Stimulated activated CD8-positive, alpha-beta memory T cell treated with anti-CD3 and anti-CD28 coated beads, Interleukin-7, amount 100 ng/mL, for 48 hours (primary cell): ENCODE data around the gene OAS2.
A peak's percentile ranks its signal among the peaks of the same experiment; 100 is the strongest.
"Not testable (repeated sequence)": the region's sequence is repeated elsewhere in the genome, so short reads cannot be mapped to it uniquely, and the experiment has no call there.

ENCODE experiments used
- DNase-seq, 2 donors: peaks; one replicate each; pipeline ENCODE4 v3.0.0-alpha.2; 2020; ENCODE audit warnings: low read depth in 1 of 2; ENCODE audit errors: extremely low read depth in 1 of 2

Gene OAS2

DNA sequence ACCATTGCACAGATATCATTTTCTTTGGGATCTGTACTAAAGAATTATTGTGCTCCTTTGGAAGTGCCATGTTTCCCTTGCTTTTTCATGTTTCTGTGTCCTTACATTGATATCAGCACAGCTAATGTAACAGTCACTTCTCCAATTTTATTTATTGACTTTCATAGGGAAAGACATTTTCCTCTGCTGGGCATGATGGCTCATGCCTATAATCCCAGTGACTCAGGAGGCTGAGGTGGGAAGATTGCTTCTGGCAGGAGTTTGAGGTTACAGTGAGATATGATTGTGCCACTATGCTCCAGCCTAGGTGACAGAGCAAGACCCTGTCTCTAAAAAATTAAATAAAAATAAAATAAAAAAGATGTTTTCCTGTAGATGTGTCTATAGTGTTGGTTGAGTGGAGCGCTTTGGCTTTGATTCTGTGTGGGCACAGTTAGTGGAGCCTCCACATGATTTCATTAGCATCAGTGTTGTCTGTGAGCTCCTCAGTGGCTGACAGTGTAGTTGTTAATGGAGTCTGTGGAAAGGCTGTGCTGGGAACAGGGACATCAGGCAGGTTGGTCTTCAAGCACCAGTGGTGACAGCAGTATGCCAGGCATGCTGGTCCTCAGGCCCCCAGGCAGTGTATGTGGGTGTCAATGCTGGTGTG is 7.4 kb downstream of the OAS2 start:
- DNase-seq, result no peak

DNA sequence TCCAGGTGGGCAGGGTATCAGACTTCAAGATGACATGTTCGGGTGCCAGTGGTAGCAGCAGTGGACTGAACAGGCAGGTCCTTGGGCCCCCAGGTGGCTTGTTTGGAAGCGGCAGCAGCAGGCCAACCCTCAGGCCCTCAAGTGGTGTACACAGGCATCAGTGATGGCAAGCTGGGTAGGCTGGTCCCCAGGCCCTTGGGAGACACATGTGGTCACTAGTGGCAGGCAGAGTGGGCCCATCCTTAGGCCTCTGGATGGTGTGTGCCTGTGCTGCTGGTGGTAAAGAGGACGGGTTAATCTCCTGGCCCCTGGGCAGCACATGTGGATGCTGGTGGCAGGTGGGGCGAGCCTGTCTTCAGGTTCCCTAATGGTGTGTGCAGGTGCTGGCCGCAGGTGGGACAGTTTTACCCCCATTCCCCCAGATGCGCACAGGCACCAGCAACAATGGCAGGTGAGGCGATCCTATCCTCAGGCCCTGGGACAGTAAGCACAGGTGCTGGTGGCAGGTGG is 8.0 kb downstream of the OAS2 start:
- no peak for DNase-seq

DNA sequence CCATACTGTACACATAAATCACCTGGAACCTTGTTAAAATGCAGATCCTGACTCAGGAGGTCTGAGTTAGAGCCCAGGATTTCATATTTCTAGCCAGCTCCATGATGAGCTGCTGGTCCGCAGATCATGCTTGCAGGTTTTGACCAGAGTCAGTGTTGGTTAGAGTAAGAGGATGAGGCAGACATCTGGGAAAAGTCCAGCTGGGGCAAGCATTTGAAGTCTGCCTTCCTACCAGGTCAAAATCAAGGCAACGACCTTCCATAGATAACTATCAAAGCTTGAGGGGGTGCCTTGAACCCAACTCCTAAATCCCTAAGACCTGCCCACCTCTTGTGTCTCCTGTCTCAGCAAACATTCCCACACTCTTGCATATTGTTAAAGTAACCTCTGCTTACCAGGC is 9.2 kb downstream of the OAS2 start:
- DNase-seq, result no peak

DNA sequence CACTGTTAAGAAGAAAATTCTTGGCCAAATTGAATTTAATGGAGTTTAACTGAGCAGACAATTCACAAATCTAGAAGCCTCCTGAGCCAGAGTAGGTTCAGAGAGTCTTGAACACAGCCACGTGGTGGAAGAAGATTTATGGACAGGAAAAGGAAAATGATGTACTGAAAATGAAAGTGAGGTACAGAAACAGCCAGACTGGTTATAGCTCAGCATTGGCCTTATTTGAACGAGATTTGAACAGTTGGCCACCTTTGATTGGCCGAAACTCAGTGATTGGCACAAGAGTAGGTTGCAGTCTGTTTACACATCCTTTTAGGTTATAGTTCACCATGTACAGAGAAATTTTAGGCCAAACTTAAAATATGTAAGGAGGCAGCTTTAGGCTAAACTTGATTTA is 9.9 kb downstream of the OAS2 start:
- no peak for DNase-seq

DNA sequence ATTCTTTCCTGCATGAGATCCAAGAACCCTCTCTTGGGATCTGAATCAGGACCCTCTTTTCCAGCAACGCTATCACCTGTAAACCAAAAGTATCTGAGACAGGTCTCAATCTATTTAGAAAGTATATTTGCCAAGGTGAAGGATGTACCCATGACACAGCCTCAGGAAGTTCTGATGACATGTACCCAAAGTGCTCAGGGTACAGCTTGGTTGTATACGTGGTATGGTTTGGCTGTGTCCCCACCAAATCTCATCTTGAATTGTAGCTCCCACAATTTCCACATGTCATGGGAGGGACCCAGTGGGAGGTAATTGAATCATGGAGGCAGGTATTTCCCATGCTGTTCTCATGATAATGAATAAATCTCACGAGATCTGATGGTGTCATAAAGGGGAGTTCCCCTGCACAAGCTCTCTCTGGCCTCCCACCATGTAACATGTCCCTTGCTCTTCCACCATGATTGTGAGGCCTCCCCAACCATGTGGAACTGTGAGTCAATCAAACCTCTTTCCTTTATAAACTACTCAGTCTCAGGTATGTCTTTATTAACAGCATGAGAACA is 10.6 kb downstream of the OAS2 start:
- not testable (repeated sequence) for DNase-seq

DNA sequence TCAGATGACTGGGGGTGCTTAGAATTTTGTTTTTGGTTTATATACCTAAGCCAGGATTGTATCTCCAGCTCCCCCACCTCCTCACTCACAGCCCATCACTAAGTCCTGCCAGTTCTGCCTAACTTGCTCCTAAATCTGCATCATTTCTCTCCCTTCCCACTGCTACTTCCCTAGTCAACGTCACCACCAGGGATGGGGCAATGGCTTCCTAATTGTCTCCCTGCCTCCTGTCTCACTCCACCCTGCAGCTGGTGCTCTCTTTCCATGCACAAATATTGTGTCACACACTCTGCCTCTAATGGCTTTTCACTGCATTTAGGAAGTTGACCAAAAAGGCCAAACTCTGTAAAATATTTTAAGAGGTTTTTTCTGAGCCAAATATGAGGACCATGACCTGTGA is 11.5 kb downstream of the OAS2 start:
- no peak for DNase-seq

DNA sequence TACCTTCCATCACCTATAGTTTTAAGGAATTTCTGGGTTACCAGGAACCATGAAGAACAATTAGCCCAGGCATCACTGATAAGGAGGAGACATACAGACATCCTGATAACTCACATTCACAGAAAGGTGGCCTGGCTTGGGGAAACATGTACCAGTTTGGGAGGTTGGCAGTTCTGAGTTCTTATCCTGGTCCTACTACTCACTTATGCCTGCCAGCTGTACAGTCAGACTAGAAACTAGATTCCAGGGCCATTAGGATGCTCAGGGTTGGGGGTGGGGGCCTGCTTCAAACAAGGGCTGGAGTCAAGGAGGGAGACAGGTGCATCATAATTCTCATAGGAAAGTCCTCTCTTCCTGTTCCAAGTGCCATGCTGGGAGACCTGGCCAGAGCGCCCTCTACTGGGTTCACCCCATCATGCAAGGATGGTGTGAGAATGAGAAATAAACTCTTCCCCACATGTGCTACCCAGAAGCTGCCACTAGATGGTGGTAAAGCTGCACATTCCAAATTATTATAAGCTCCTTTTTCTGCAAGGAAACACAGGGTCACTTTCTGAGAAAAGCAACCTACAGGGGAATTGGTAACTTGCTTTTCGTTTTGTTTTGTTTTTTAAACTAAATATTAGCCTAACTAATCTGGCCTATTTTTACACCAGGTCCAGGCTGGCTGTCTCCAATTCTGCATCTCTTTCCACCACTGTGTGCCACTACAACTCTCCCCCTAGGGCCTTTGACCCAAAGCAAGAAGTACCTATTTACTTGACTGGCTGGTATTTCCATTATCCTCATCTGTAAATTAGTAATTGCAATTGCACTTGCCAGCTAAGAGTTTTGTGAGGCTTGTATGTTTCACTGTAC is 14.5 kb downstream of the OAS2 start:
- DNase-seq, result peak in 1 of 2 donors; percentile 39

DNA sequence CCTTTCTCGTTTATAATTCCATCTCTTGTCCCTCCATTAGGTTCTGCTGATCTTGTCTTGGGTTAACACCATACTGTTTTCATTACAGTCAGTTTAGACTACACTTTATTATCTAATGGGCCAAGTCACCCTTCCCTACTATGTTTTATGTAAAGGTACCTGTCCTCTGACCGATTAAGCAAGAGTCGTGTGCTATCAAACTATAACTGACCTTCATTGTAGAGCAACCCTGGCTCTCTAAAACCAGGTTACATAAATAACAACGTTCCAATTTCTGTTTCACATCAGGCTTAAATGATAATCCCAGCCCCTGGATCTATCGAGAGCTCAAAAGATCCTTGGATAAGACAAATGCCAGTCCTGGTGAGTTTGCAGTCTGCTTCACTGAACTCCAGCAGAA is 16.7 kb downstream of the OAS2 start:
- DNase-seq, result no peak

DNA sequence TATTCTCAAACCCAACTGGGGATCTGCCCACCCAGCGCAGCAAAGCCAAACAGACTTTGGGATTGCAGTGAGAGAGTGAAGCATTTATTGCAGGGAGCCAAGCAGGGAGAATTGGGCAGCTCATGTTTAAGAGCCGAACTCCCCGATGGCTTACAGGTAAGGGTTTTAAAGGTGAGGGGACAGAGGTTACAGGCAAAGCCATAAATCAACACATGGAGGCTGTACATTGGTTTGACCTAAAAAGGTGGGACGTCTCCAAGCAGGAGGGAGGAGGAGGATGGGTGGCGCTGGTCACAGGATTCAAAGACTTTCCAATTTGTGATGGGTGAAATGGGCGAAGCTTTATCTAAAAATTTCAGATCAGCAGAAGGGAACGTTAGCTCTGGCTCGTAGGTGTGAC is 18.2 kb downstream of the OAS2 start:
- no peak for DNase-seq

DNA sequence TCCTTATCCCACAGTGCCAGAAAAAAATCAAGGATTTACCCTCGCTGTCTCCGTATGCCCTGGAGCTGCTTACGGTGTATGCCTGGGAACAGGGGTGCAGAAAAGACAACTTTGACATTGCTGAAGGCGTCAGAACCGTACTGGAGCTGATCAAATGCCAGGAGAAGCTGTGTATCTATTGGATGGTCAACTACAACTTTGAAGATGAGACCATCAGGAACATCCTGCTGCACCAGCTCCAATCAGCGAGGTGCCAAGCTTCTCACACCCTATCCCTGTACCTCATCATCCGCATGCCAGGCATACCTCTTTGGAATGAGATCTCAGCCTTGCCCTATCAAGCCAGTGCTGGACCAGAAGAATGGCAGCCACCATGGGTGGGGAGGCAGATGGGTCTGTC is 19.2 kb downstream of the OAS2 start:
- no peak for DNase-seq

DNA sequence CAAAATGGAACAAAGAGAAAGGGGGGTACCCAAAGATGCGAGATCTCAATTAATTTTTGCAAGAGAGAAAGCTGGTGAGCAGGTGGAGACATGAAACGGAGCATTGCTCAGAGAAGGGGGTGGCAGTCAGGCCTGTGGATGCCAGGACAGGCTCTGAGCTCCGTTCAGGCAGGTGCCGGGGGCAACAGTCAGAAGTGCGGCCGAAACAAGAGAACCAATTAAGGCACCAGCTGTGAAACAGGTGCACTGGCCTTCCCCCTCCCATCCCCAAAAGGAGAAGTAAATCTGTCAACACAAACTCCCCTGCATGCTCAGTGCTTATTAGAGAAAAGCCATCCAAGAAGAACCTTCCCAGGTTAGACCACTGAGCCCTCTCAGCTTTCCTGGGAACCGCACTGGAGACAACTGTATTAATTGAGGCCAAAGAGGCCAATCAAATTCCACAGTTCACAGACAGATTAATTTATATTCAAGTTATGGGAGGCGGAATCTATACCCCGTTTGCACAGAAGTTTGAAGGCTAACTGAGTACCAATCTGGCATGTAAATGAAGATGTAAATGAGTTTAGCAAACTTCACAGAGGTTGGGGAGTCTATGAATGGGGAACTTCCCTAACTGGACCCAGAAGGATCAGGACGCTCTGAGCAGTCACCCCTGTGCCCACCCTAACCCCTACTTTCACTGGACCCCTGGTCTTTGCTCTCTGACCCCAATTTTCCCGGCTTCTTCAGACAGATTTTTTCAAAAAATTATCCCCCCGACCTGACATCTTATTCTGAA is 20.9 kb downstream of the OAS2 start:
- no peak for DNase-seq

DNA sequence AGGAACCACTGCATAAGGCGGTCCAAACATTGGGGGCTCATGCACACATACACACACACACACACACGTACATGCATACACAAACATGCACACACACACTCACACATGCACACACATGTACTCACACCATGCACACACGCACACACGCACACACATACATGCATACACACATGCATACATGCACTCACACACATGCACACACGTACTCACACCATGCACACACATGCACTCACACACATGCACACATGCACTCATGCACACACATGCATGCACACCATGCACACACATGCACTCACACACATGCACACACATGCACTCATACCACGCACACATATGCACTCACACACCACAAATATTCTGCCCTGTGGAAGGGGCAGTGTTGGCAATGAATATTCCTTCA is 22.1 kb downstream of the OAS2 start:
- no peak for DNase-seq

DNA sequence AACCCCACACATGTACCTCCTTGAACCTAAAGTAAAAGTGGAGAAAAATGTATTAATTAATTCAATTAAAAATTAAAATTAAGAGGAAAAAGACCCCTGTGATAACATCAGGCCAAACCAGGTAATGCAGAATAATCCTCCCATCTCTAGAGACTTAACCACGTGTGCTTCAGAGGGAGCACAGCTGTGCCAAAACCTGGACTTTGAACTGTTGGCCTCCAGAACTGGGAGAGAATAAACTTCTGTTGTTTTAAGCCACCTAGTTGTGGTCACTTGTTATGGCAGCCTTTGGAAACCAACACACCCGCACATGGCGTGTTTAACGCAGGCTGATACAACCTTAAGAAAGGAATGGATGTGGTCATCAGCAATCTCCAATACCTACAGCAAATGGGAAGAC is 23.8 kb downstream of the OAS2 start:
- DNase-seq, result no peak

DNA sequence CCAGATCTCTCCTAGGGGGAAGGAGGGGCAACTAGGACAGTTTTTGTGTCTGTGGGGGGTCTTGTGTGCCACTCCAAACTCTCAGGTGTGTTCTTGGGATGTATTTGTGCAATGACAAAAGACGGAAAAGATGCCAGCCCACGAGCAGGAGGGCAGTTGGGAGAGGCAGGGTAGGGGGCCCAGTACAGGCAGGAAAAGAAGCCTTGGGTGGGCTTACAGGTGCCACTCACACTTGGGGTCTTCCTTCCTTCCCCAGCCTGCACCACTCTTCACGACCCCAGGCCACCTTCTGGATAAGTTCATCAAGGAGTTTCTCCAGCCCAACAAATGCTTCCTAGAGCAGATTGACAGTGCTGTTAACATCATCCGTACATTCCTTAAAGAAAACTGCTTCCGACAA is 24.4 kb downstream of the OAS2 start:
- DNase-seq, result no peak

DNA sequence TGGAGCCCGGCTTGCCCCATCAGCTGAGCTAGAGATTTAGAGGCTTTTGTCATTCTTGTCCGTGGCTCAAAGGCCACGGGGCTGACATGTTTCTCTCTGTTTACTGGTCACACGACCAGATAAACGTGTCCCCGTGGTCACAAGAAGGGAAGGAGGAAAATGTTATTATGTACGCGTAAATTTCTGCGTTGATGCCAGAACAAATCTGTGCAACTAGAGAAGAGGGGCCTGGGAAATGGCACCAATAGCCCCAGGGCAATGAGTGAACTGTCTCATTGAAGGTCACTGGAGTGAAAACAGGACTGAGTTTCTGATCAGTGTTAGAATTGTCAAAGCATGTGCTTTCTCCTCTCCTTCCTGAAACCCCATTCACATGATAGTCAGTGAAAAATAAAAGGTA is 25.3 kb downstream of the OAS2 start:
- DNase-seq, result no peak

DNA sequence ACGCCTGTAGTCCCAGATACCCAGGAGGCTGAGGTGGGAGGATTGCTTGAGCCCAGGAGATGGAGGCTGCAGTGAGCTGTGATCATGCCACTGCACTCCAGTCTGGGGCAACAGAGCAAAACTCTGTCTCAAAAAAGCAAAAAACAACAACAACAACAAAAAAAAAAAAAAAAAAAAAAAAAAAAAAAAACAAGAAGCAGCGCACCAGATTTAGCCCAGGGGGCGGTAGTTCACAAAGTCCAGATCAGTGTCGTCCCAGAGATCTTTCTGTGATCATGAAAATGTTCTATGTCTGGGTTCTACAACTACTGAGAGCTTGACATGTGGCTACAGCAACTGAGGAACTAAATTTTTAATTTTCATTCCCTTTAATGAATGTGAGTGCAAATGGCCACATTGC is 27.4 kb downstream of the OAS2 start:
- DNase-seq, result no peak

DNA sequence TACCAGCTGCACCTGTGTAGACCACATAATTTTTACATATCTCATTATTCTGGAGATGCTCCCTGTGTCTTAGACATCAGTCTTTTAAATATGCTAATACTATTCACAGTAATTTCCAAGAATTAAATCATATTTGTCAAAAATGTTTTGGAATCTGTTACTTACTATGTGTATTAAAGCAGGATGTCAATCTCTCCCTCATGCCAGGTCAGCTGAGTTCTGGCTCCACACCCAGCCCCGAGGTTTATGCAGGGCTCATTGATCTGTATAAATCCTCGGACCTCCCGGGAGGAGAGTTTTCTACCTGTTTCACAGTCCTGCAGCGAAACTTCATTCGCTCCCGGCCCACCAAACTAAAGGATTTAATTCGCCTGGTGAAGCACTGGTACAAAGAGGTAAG is 27.9 kb downstream of the OAS2 start:
- no peak for DNase-seq

DNA sequence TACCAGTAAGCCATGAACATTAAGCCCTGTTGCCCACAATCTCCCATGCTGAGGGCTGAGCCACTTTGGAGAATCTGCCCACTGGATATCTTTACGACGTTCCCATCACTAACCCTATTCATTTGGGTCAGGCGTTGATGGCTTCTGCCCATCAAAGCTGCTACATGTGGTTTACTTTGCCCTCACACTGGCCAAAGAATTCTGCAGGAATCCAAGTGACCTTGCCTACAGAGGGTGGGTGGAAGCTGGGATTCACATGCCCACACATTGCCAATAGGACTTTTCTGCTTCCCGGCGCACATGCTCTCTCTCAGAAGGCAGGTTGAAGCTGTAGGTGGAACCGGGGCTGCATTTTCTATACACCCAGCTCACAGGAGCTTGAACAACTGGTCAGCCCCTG is 28.3 kb downstream of the OAS2 start:
- DNase-seq, result no peak

DNA sequence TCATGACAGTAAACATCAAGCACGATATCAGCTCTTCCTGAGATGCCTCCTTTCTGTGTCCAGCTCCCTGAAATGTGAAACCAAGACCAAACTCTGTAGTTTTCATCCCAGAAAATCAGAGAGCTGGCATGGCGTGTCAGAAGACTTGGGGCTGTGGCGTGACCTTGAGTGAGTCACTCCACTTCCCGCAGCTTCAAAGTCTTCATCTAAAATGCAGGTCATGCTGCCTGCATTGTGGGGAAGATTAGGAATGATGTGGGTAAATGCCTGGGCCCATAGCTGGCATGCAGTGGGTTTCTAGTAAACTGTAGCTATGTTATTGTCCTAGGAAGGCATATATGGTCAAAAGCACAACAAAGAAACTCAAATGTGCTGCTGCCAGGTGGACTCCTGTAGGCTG is 28.8 kb downstream of the OAS2 start:
- DNase-seq, result no peak

DNA sequence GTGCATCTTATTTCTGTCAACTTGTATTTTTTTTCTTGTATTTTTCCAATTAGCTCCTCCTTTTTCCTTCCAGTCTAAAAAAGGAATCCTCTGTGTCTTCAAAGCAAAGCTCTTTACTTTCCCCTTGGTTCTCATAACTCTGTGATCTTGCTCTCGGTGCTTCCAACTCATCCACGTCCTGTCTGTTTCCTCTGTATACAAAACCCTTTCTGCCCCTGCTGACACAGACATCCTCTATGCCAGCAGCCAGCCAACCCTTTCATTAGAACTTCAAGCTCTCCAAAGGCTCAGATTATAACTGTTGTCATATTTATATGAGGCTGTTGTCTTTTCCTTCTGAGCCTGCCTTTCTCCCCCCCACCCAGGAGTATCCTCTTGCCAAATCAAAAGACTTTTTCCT is 32.4 kb downstream of the OAS2 start:
- DNase-seq, result no peak

DNA sequence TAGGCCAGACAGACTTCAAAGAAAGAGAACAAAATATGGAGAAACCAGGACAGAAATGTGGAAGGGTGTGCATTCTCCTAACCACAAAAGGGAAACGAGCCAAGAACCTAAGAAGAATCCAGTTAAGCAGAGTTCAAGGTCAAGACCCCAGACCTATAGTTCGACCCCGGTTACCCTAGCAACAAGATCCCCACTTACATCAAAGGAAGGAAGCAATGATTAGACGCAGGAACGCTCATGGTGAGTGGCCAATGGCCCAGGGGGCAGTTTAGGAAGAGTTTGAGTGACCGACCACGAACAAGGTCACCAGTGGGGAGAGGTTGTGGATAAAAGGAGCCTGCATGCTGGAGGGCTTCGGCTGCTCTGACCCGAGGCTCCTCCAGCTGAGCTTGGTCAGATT is 36.2 kb downstream of the OAS2 start:
- no peak for DNase-seq
